Stomach (tissue), 4 donors: ENCODE data around the gene ADARB2.

Source experiments
- EP300 ChIP-seq: sonication (generic); formaldehyde crosslinking; IDR thresholded peaks from one replicate; pipeline ENCODE4 v1.6.1; 2017; ENCODE audit warnings: antibody characterized with exemption
- POLR2A ChIP-seq, 4 donors: fragments of 450-650 bp; IDR thresholded peaks; one replicate each; pipeline ENCODE4 v1.6.1; 2016; ENCODE audit warnings: antibody characterized with exemption in 4 of 4, control low read depth in 2 of 4, mild to moderate bottlenecking in 1 of 4, moderate library complexity in 1 of 4
- POLR2AphosphoS5 ChIP-seq, 3 donors: sonication (generic); formaldehyde crosslinking; IDR thresholded peaks; one replicate each; pipeline ENCODE4 v1.6.1; 2016; ENCODE audit warnings: antibody characterized with exemption in 3 of 3
- TF ChIP-seq, protein P1 (sequence below), 7 experiments: fragments of 450-650 bp in 4 of 7; fragments of 200-600 bp in 3 of 7; sonication (generic) in 3 of 7; IDR thresholded peaks; one replicate each; pipeline ENCODE4 v1.5.1; 2016 to 2019; ENCODE audit warnings: antibody characterized with exemption in 7 of 7, control low read depth in 2 of 7, mild to moderate bottlenecking in 1 of 7

DNA sequence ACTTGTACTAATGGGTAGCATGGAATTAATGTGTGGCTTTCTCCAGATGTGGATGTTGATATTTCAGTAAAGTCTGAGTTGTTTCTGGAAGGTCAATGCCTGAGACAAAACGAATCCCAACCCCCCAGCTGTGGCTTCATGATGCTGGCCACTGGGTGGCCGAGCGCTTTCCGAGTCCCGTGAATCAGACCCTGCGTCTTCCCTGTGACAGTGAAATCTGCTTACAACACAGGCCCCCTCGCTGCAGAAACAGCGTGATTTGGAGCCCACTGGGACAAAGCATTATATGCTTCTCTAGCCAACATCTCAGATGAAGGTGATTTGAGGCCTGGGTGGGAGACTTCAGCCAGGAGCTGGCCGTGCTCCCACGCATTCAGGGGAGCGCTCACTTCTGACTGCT is 556.5 kb downstream of the ADARB2 start:
- TF ChIP-seq POLR2A (IDR thresholded peaks at IDR 0.05), result no peak
- TF ChIP-seq, protein P1, sequence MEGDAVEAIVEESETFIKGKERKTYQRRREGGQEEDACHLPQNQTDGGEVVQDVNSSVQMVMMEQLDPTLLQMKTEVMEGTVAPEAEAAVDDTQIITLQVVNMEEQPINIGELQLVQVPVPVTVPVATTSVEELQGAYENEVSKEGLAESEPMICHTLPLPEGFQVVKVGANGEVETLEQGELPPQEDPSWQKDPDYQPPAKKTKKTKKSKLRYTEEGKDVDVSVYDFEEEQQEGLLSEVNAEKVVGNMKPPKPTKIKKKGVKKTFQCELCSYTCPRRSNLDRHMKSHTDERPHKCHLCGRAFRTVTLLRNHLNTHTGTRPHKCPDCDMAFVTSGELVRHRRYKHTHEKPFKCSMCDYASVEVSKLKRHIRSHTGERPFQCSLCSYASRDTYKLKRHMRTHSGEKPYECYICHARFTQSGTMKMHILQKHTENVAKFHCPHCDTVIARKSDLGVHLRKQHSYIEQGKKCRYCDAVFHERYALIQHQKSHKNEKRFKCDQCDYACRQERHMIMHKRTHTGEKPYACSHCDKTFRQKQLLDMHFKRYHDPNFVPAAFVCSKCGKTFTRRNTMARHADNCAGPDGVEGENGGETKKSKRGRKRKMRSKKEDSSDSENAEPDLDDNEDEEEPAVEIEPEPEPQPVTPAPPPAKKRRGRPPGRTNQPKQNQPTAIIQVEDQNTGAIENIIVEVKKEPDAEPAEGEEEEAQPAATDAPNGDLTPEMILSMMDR (IDR thresholded peaks at IDR 0.05), result no peak
- no peak for TF ChIP-seq EP300
- TF ChIP-seq POLR2AphosphoS5 (IDR thresholded peaks at IDR 0.05), result no peak
